ENCODE results near the gene RAB11B. TPM values are rescaled to one million over a fixed set of nuclear protein-coding genes. Genes with fewer than 3 reads are reported as not detected.

RAB11B gene
- polyA plus RNA-seq, 10 donors: 55.9 to 90.1 (median 66.8) TPM

Other genes with a start within 250 kb of the RAB11B start
- 10 to 100 TPM in 5 of 10 donors, 1 to 10 TPM in 5; 5.9 to 17.6 (median 9.7) TPM for gene FBN3, start 240.8 kb upstream of the RAB11B start, polyA plus RNA-seq (ENCODE audit: insufficient read length in 10 of 10)
- gene CERS4, start 181.0 kb upstream of the RAB11B start, polyA plus RNA-seq (ENCODE audit: insufficient read length in 10 of 10): 10 to 100 TPM; 10.3 to 17.7 (median 14.1) TPM
- gene CD320, start 82.0 kb upstream of the RAB11B start, polyA plus RNA-seq (ENCODE audit: insufficient read length in 10 of 10): 10 to 100 TPM; 15.8 to 27.2 (median 19.7) TPM
- 10 to 100 TPM; 26.3 to 56.8 (median 43.9) TPM for gene NDUFA7, start 69.0 kb upstream of the RAB11B start, polyA plus RNA-seq (ENCODE audit: insufficient read length in 10 of 10)
- 100 to 1,000 TPM; 460 to 776 (median 571) TPM for gene RPS28, start 68.9 kb upstream of the RAB11B start, polyA plus RNA-seq (ENCODE audit: insufficient read length in 10 of 10)
- gene KANK3, start 47.1 kb upstream of the RAB11B start, polyA plus RNA-seq (ENCODE audit: insufficient read length in 10 of 10): 10 to 100 TPM in 5 of 10 donors, 1 to 10 TPM in 5; 5.1 to 14.8 (median 9.6) TPM
- 1 to 10 TPM in 9 of 10 donors, under 1 TPM in 1; 0.79 to 2.8 (median 2.0) TPM for gene ANGPTL4, start 26.2 kb upstream of the RAB11B start, polyA plus RNA-seq (ENCODE audit: insufficient read length in 10 of 10)
- gene MARCHF2, start 22.9 kb downstream of the RAB11B start, polyA plus RNA-seq (ENCODE audit: insufficient read length in 10 of 10): 10 to 100 TPM; 10.9 to 19.0 (median 14.3) TPM
- 100 to 1,000 TPM; 162 to 259 (median 182) TPM for gene HNRNPM, start 54.6 kb downstream of the RAB11B start, polyA plus RNA-seq (ENCODE audit: insufficient read length in 10 of 10)
- gene PRAM1, start 112.3 kb downstream of the RAB11B start, polyA plus RNA-seq (ENCODE audit: insufficient read length in 10 of 10): 1 to 10 TPM in 7 of 10 donors, under 1 TPM in 3; 0.62 to 2.4 (median 1.9) TPM
- gene ZNF414, start 123.8 kb downstream of the RAB11B start, polyA plus RNA-seq (ENCODE audit: insufficient read length in 10 of 10): 10 to 100 TPM; 10.9 to 18.1 (median 12.9) TPM
- 10 to 100 TPM in 1 of 10 donors, 1 to 10 TPM in 9; 3.4 to 13.7 (median 5.8) TPM for gene MYO1F, start 187.1 kb downstream of the RAB11B start, polyA plus RNA-seq (ENCODE audit: insufficient read length in 10 of 10)
- gene ADAMTS10, start 220.4 kb downstream of the RAB11B start, polyA plus RNA-seq (ENCODE audit: insufficient read length in 10 of 10): 10 to 100 TPM; 20.0 to 52.9 (median 31.1) TPM
- gene NFILZ, start 240.3 kb downstream of the RAB11B start, polyA plus RNA-seq (ENCODE audit: insufficient read length in 10 of 10): not detected